HG03520 (cell line): ENCODE data around the gene HCAR1.
"Not testable (repeated sequence)": the region's sequence is repeated elsewhere in the genome, so short reads cannot be mapped to it uniquely, and the experiment has no call there.

Source experiments
- ATAC-seq: cut with Tn5 transposase; IDR thresholded peaks from one replicate; pipeline ENCODE4 v1.9.1; 2021; ENCODE audit warnings: mild to moderate bottlenecking, moderate library complexity; ENCODE audit not compliant: unreplicated experiment

The HCAR1 gene

GRCh38 chr12:122730215-122731014, at the start of gene HCAR1:
Gene HCAR1 (minus strand): TSS chr12:122730844. CDS start chr12:122730339, 505 bp downstream.
- no peak for ATAC-seq

- ATAC-seq: no peak
Observed at GRCh38 chr12:122757568-122757967, 26.9 kb upstream of the HCAR1 start.

- ATAC-seq: no peak
Observed at GRCh38 chr12:122754790-122755189, 24.1 kb upstream of the HCAR1 start.

GRCh38 chr12:122753319-122753650, 22.6 kb upstream of the HCAR1 start:
- ATAC-seq: no peak

- ATAC-seq: peak; percentile 94
Observed at GRCh38 chr12:122752464-122753318, 22.0 kb upstream of the HCAR1 start, which contains the start of gene DENR. Gene DENR (plus strand): TSS chr12:122752824. CDS start chr12:122753702, 878 bp downstream.

GRCh38 chr12:122750781-122751515, 20.3 kb upstream of the HCAR1 start:
- ATAC-seq: not testable (repeated sequence)

- no peak for ATAC-seq
Observed at GRCh38 chr12:122749569-122750332, 19.1 kb upstream of the HCAR1 start.

- ATAC-seq: no peak
Observed at GRCh38 chr12:122747224-122748135, 16.8 kb upstream of the HCAR1 start.

- ATAC-seq: no peak
Observed at GRCh38 chr12:122743895-122744525, 13.4 kb upstream of the HCAR1 start.

GRCh38 chr12:122740351-122740750, 9.7 kb upstream of the HCAR1 start:
- ATAC-seq: no peak

- ATAC-seq: no peak
Observed at GRCh38 chr12:122738571-122738970, 7.9 kb upstream of the HCAR1 start.

- ATAC-seq: no peak
Observed at GRCh38 chr12:122732611-122733010, 2.0 kb upstream of the HCAR1 start.

- ATAC-seq: no peak
Observed at GRCh38 chr12:122732170-122732569, 1.5 kb upstream of the HCAR1 start.

GRCh38 chr12:122729583-122730214, 945 bp downstream of the HCAR1 start:
- no peak for ATAC-seq

GRCh38 chr12:122726080-122726558, 4.5 kb downstream of the HCAR1 start:
- ATAC-seq: no peak

GRCh38 chr12:122725452-122726079, 5.1 kb downstream of the HCAR1 start:
- no peak for ATAC-seq

- ATAC-seq: no peak
Observed at GRCh38 chr12:122724641-122725243, 5.9 kb downstream of the HCAR1 start.
